ENCODE data around the gene LRRC52.

The LRRC52 gene, protein sequence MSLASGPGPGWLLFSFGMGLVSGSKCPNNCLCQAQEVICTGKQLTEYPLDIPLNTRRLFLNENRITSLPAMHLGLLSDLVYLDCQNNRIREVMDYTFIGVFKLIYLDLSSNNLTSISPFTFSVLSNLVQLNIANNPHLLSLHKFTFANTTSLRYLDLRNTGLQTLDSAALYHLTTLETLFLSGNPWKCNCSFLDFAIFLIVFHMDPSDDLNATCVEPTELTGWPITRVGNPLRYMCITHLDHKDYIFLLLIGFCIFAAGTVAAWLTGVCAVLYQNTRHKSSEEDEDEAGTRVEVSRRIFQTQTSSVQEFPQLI

DNA sequence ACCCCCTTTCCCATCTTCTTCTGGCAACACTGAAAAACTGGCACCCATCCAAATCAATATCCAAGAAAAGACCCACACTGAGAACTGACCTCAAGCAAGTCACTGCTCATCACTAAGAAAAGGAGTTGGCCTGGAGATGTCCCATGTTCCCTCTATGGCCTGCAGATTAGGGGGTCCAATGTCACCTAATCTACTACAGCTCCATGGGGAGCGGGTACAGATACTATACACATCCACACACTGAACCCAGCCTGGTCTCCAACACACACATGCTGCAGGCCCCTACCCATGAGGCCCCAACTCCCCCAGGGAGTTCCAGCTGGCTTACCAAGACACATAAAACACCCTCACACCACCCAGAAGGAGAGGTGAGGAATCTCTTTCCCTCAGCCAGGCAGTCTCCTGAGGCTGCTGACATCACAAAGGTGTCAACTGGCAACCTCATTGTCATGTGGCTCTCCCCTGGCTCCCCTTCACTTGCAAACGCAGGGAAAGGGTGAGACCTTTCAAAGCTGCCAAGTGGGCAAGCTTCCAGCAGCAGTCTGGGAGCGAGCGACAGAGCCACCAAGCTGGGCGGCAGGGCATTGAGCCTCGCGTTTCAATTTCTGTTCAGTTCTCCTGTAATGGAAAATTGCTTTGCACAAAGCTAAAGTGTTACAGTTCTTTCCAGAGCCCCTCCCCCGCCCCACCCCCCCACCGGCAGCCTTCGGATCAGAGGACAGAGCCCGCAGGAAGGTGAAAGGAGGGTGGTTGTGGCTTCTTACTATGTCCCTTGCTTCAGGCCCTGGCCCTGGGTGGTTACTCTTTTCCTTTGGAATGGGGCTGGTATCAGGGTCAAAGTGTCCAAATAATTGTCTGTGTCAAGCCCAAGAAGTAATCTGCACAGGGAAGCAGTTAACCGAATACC lies at the start of gene LRRC52:
TSS of gene LRRC52 (plus strand) at position 469 of the 907 bp plus-strand sequence. CDS start at position 766, 297 bp downstream.
- peak; percentile 40 for DNase-seq (ENCODE audit: low read depth, low spot score)

DNA sequence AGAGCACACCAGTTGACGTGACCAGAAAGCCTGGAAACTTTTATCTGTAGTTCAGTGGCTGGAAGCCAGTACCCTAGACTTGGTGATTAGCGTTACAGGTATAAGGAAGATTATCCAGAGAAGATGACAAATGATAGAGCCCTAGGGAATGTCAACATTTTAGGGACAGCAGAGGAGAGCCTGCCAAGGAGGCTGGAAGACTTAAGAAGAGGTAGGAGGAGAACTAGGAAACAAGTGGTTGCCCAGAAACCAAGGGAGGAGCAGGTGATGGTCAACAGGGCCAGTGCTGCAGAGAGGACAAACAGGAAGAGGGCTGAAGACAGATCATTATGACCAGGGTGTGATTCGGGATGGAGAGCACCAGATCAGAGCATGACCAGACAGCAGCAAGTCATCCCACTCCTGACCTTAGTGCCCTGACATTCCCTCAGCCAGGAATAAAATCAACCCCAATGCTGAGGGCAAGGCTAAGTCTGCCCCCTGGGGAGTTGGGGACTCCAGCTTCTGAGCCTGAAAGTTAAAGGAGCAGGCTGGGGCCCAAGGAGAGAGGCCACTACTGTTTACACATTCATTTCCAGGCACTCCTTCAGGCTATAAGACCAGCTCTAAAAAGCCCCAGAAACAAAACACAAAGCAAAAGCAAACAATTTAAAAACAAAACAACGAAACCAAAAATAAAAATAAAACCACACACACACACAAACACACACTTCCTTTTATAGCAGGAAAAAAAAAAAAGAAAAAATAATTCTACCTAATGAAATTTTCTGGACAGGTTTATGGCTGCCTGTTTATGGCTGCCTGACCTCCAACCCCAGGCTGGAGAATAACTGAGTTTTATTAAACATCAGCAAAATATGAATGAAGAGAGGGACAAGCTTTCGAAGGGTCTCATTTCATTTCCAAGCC lies 48.6 kb upstream of the LRRC52 start:
- DNase-seq (ENCODE audit: low read depth, low spot score): no peak

DNA sequence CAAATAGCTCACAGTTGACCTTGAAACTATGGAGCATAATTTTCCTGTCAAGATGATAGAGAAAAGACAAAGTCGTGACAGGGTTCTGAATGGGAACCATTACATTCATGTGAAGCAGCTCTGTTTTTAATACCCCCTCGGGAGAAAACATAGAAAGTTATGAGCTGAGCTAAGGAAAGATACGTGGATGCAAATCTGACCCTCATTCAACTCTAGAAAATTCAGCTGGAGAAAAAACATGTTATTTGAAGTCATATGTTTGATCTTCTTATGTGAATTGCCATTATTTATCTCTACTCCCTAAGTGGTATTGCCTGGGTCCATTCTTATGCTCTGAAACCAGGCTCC lies 48.0 kb upstream of the LRRC52 start:
- DNase-seq (ENCODE audit: low read depth, low spot score): no peak

DNA sequence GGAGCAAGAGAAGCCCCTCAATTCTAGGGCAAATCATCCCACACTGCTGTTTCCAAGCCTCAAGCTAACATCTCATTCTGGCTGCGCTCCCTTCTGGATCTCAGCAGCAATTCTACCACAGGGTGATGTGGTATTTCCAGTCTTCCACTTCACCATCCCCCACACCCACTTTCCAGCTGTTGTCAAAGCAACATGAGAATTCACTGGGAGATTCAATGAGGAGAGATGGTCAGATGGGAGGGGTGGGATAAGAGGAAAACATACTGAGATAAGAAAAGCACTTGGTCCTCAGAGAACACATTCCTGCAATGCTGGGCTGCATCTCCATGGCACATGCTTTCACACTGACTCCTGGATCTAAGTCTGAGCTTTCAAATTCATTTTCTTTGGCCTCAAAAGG lies 47.3 kb upstream of the LRRC52 start:
- DNase-seq (ENCODE audit: low read depth, low spot score): no peak

DNA sequence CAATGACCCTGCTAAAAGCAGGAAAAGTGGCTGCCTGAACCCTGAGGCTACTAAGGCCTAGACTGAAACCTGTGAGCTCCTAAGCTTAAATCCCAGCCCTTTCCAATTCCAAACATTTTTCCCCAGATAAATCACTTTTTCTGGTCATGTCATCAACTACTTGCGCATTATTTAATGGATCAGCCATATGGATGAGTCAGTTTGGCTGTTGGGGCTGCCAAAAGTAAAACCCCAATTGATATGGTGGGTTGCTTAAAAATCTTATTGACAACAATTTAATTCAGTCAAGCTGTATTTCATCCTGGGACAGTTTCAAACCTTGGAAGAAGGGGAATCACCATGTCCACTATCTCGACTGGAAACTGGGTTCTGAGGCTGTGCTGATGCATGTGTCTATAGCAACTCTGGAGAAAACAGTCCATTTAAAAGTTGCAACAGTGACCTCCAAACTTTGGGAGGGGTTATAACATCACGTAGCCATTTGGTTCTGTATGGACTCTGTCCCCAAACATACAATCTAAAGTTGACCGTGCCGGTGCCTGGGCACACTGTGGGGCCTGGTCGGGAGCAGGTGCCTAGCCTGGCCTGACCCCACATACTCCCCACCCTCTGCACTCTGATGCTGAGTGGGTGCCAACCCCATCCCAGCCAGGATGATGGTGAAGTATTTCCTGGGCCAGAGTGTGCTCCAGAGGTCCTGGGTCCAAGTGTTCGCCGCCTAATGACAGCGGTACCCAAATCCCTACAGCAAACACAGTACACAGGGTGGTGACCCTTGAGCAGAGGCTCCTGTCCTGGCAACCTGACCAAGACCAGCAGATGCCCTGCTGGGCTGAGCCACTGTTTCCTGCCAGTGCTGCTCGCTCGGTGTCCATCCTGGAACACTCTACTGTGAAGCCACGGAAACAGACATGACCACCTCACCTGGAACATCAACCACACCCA lies 46.5 kb upstream of the LRRC52 start:
- DNase-seq (ENCODE audit: low read depth, low spot score): no peak

DNA sequence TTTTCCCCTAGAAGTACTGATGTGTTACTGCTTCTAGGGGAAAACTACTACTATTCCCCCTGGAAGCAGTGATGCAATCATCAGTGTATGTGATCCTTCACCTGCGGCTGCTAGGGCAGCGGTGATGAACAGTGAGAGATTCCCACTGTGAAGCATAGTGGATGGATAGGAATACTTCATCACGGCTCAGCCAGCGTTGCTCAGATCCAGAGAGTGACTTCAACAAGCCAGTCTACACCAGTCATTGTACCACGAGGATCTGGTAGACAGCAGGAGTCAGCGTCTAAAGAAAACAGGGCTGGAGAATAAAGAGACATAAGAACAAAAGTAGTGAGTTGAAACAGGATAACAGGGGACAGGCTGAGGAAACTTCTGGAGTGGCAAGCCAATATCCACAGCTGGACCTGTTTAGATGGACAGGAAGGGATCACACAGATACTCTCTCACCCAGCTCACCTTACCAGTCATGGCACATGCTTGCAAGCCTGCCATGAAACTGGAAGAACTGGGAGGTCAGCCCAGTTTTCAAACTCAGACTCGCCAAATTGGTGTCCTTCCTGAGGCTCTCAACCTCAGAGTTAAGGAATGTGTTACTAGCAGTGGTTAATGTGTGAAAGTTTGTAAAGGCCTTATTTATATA lies 42.4 kb upstream of the LRRC52 start:
- DNase-seq (ENCODE audit: low read depth, low spot score): no peak

DNA sequence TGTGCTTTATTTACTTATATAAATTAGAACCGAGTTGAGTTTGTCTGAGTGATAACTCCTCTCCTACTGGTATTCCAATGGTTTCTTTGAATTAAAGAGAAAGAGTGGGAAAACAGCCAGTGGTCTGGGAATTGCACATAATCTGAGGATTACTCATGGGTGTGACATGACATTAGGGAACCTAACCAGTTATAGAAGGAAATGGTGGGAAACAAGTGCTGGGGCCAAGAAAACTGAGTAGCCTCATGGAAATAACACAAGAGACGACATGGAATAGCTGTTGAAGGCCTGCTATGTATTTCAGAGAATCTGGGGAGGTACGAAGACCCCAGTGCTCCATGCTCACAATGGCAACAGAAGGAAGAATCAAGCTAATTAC lies 41.8 kb upstream of the LRRC52 start:
- DNase-seq (ENCODE audit: low read depth, low spot score): no peak

DNA sequence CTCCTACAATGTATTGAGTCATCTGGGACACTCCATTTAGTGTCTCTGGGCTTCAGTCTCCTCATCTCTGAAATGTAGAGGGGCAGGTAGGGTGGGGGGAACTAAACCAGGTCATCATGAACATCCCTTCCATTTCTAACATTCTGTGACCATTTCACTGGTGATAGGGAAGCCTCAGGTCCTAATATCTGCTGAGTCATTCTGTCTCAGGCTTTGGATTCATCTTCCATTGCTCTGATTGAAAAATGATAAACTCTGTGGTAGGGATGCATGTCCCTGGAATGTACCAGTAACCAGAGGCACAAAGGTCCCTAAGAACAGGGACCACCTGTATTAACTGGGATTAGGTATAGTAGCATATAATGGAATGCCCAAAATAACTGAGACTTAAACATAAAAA lies 36.2 kb upstream of the LRRC52 start:
- no peak for DNase-seq (ENCODE audit: low read depth, low spot score)

DNA sequence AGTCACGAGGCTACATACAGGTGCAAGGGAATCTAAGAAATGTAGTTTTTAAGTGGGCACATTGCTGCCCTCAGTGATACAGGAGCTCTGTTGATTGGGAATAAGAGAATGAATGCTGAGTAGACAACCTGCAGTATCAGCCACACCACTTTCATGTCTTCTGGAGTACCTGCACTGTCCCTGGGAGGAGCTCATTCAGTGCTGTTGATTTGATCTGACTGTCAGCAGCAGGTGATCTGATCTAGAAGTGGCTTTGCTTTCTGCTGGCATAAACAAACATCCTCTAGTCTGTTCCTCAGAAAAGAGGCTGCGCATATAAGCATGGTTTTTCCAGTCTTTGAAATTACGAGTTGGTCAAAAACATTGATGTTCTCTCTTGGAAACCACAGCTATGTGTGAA lies 35.5 kb upstream of the LRRC52 start:
- DNase-seq (ENCODE audit: low read depth, low spot score): no peak

DNA sequence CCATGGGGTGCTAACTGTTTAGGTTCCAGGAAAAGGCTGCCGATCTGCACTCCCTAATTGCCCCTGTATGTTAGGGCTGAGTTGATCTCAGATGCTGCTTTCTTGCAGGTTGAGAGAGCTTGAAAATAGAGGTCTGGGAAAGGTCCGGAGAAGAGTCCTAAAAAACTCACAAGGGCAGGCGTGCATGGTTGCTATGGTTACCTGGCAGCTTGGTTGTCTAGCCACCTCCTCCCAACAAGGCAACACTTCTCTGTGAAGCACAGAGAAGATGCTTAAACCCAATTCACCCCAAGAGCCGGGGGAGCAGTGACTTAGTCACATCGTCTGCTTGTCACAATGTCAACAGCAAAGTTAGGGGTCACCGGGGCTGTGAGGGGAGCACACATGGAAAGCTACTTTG lies 31.0 kb upstream of the LRRC52 start:
- DNase-seq (ENCODE audit: low read depth, low spot score): no peak

DNA sequence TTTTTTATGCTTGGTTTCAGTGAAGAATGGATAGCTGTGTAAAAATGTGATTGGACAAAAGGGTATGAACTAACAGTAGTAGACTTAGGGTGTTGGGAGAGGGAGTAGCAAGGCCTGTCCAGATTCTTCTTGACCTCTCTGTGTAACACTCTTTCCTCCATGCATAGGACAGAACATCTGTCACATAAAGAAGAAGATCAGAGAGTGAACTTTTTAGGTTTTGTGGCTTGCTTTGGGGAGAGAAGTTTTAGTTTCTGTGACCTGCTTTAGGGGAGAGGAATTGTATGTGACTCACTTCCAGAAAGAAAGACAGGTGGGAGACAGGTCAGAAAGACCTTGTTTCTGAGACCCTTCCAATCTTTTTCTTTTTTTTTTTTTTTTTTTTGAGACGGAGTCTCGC lies 27.3 kb upstream of the LRRC52 start:
- DNase-seq (ENCODE audit: low read depth, low spot score): no peak

DNA sequence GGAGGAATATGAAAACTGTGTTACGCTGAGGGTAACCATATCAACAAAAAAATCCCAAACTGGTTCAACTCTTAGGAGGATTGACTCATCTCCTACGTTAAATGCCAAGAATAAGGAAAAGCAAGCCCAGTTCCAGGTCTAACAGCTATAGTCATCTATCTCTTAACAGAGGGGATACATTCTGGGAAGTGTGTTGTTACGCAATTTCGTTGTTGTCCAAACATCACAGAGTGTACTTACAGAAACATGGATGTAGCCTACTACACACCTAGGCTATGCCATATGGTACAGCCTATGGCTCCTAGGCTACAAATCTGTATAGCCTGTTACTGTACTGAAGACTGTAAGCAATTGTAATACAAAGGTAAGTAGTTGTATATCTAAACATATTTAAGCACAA lies 23.2 kb upstream of the LRRC52 start:
- no peak for DNase-seq (ENCODE audit: low read depth, low spot score)

DNA sequence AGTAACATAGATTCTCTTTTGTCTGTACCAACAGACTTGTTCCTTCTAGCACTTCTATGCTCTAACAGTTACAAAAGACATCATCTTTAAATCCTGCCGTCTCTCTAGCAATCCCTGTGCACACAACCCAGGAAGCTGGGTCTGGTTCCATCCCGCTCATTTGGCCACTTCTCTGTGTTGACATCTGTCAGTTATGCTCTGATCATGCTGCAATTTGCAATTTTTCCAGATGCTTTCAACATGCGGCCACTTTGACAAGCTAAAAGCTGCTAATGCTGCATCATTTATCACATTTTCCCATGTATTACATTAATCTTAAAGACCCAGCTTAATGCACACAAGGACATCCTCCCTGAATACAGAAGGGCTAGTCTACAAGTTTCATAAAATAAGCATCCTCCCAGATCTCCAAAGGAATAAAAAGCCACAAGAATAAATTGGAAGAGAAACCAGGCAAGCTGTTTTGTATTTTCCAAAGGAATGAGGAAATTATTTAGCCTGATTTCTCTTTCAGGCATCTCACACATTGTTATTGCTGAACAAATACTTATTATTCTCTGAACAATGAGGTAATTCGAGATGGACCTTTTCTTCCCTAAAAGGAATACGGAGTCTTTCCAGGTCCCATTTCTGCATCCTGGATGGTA lies 19.0 kb upstream of the LRRC52 start:
- no peak for DNase-seq (ENCODE audit: low read depth, low spot score)

DNA sequence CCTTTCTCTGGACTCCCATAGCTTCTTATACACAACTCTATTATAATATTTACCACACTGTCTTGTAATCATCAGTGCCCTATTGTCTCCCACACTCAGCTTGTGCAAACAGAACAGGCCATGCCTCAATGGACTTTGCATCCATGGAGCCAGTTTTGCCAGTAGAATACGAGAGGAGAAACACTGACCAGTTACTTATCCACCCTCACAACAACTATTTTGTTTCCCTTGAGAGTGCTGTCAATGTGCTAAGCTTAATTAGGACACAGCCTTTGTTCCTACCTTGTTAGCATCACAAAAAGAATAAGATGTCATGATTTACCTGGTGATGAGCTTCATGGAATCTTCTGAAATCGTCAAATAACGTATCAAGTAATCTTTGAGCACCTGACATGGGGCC lies 18.1 kb upstream of the LRRC52 start:
- no peak for DNase-seq (ENCODE audit: low read depth, low spot score)

DNA sequence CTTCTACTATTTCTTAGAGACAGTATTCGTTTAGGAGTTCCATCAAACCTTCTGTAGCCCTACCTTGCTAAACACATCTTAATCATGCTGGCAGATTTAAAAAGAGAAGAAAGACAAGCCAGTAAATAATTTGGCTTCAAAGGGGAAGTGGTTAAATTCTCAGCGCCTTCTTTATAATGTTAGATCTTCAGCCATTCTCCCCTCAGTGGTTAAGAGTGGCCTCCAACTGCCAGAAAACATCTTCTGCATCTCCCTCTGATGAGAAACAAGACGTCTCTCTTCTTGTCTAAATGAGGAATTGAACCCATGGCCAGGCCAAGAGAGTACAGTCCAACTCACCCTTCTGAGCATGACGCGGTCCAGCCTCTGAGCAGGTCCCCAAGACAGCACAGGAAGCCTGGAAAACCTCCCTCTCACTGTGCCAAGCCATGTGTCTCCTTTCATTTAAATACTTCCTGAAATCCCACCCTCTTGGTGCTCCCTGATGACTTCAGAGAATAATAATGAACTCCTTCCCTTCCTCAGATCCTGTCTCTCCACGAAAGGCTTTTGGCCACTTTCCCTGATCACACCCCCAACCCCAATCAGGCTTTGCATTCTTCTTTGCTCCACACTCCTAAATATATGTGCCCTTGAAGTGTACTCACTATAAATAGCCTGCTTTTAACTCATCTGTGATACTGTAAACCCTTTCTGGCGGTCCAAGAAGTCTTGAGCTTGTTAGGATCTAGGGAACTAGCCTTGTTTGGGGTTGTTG lies 16.4 kb upstream of the LRRC52 start:
- DNase-seq (ENCODE audit: low read depth, low spot score): no peak

DNA sequence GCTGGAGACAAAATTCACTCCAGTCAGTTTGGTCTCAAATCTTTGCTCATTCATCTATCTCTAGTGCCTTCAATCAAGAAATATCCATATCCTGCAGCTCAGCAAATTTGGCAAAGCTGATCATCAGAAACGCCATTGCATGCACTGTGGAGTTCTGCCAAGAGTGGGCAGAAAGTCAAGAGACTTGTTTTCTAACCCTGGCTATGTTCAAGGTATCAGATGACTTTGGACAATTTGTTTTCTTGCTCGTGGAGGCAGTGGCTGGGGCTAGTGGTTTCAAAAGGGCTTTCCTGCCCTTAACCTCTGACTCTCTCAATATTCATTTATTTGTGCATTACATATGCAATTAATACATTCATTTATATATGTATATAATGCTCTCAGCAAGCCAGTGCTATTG lies 12.8 kb upstream of the LRRC52 start:
- no peak for DNase-seq (ENCODE audit: low read depth, low spot score)

DNA sequence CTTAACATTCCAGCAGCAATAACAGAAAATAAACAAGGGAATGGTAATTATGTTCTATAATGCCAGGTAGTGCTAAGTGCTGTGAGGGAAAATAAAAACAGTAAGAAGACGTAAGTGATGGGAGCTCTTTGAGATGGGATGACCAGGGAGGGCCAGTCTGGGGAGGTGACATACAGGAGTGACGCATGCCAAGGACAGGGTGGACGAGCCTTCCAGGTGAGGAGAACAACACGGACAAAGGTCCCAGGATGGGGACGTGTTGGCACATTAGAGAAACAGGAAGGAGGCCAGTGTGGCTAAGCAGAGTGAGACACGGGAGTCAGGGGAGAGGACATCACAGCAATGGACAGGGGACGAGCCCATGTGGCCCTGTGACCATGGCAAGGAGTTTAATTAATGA lies 11.7 kb upstream of the LRRC52 start:
- DNase-seq (ENCODE audit: low read depth, low spot score): no peak

DNA sequence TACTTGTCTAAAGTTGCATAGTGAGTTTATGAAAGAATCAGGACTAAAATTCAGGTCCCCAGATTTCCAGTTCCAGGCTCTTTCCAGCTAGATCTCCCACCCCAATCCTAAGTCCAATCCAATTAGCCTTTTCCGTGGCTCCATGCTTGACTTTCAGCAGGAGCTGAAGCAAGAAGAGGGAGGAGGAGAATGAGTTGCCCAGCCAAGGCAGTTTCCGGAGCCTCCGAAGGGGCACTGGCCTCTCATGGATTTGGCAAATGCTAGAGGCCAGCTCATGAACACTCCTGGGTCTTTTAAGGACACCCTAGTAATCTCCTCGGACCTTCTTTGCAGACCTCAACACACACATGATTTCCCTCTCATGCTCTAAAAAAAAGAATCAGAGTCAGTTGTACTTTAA lies 10.5 kb upstream of the LRRC52 start:
- no peak for DNase-seq (ENCODE audit: low read depth, low spot score)

DNA sequence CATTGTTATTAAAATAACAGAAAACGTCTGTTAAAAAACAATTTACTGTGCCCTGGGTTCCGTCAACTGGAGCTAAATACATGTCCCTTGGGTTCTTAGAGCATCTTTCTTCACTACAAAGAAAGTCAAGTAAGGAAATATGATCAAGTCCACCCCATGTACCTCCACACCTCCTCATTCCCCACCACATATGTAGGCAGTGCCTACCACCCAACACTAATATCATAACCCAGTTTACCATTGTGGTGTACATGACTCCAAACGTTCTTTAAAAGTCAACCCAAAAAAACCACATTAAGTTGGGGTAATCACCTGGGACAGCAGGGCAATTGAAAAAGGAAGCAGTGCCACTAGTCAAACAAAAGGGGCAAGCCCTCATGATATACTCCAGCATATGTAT lies 7.8 kb upstream of the LRRC52 start:
- DNase-seq (ENCODE audit: low read depth, low spot score): no peak
